Lower lobe of right lung (tissue), 2 donors: ENCODE measurements around the gene APOBEC3F. TPM values are rescaled to one million over a fixed set of nuclear protein-coding genes. Genes with fewer than 3 reads are reported as not detected.
A peak's percentile ranks its signal among the peaks of the same experiment; 100 is the strongest.
"Not testable (repeated sequence)": the region's sequence is repeated elsewhere in the genome, so short reads cannot be mapped to it uniquely, and the experiment has no call there.

ENCODE experiments used
- ATAC-seq, 2 donors: fragments of 200-7000 bp; cut with Tn5 transposase; one replicate each; pipeline ENCODE4 v1.9.1; 2020 to 2022; ENCODE audit warnings: mild to moderate bottlenecking in 2 of 2, moderate library complexity in 2 of 2
- DNase-seq: peaks from one replicate; pipeline ENCODE4 v3.0.0-alpha.2; 2020
- H3K27ac ChIP-seq: fragments of 200-600 bp; one replicate; pipeline ENCODE4 v1.8.0; 2022
- H3K27me3 ChIP-seq: fragments of 200-600 bp; one replicate; pipeline ENCODE4 v1.8.0; 2022; ENCODE audit warnings: low read depth
- H3K36me3 ChIP-seq: fragments of 200-600 bp; one replicate; pipeline ENCODE4 v1.8.0; 2022; ENCODE audit warnings: mild to moderate bottlenecking
- H3K4me1 ChIP-seq: fragments of 200-600 bp; one replicate; pipeline ENCODE4 v1.8.0; 2022
- H3K4me3 ChIP-seq: fragments of 200-600 bp; one replicate; pipeline ENCODE4 v1.8.0; 2022; ENCODE audit warnings: mild to moderate bottlenecking
- H3K9me3 ChIP-seq: fragments of 200-600 bp; one replicate; pipeline ENCODE4 v1.8.0; 2022
- CTCF ChIP-seq: fragments of 200-600 bp; IDR thresholded peaks from one replicate; pipeline ENCODE4 v1.8.0; 2022; ENCODE audit warnings: antibody characterized with exemption, mild to moderate bottlenecking
- intact Hi-C: fragments of 100-400 bp; cut with DNase I; formaldehyde crosslinking; loops from one replicate; pipeline ENCODE4 v1.11.0; 2022
- total RNA-seq: library from RNA; stranded (reverse); fragmentation: NEBNext Ultra II Directional; extraction: Animal tissue kit (Norgen Biotek cat#: 25700); gene quantifications from one replicate; pipeline ENCODE4 v1.2.1, GENCODE V29; 2021
- donor health status: DM: no; HTN: yes; CAD: no; lungs with severe emphysema.

The APOBEC3F gene
- total RNA-seq, 1 donor from 2014 or later, result 9.5 TPM

- no peak for TF ChIP-seq CTCF
- Histone ChIP-seq H3K4me3 (peak overlapping the region; percentile 63), H3K9me3 (no peaks in the 10 kb centered on the region), H3K27ac (no peak overlapping the region), H3K27me3 (no peaks in the 10 kb centered on the region), H3K36me3 (peaks cover 19% of the 10 kb centered on the region), H3K4me1 (peaks cover 12% of the 10 kb centered on the region)
- intact Hi-C loops, result no loop called here
- ATAC-seq (no peak), DNase-seq (no peak)
Measured at GRCh38 chr22:39078329-39078728, 37.7 kb downstream of the APOBEC3F start.

GRCh38 chr22:39079054-39079637 lies 38.5 kb downstream of the APOBEC3F start:
- DNase-seq, H3K27me3 ChIP-seq, intact Hi-C loops, ATAC-seq, H3K9me3 ChIP-seq, H3K27ac ChIP-seq, H3K4me3 ChIP-seq: not testable (repeated sequence)
- Histone ChIP-seq H3K36me3 (peaks cover 19% of the 10 kb centered on the region), H3K4me1 (peaks cover 12% of the 10 kb centered on the region)

- Histone ChIP-seq H3K27ac (no peak overlapping the region), H3K9me3 (no peaks in the 10 kb centered on the region), H3K36me3 (peaks cover 19% of the 10 kb centered on the region), H3K4me1 (peaks cover 12% of the 10 kb centered on the region), H3K27me3 (no peaks in the 10 kb centered on the region), H3K4me3 (no peak overlapping the region)
- no peak for ATAC-seq
- intact Hi-C loops, result no loop called here
- no peak for TF ChIP-seq CTCF
- peak; percentile 11 for DNase-seq
Measured at GRCh38 chr22:39080052-39080762, 39.5 kb downstream of the APOBEC3F start.

- no peak for TF ChIP-seq CTCF
- no peak overlapping the region for H3K4me3 ChIP-seq
- H3K36me3 ChIP-seq, result peaks cover 19% of the 10 kb centered on the region
- intact Hi-C loops, result no loop called here
- H3K9me3 ChIP-seq, result no peaks in the 10 kb centered on the region
- DNase-seq, result peak; percentile 14
- peaks cover 12% of the 10 kb centered on the region for H3K4me1 ChIP-seq
- no peaks in the 10 kb centered on the region for H3K27me3 ChIP-seq
- no peak for ATAC-seq
- H3K27ac ChIP-seq, result no peak overlapping the region
Measured at GRCh38 chr22:39081016-39081415, 40.4 kb downstream of the APOBEC3F start.

- TF ChIP-seq CTCF, result no peak
- no peak overlapping the region for H3K4me3 ChIP-seq
- ATAC-seq, result no peak
- no peaks in the 10 kb centered on the region for H3K27me3 ChIP-seq
- no peaks in the 10 kb centered on the region for H3K9me3 ChIP-seq
- H3K27ac ChIP-seq, result no peak overlapping the region
- peaks cover 19% of the 10 kb centered on the region for H3K36me3 ChIP-seq
- intact Hi-C loops, result no loop called here
- peaks cover 12% of the 10 kb centered on the region for H3K4me1 ChIP-seq
- DNase-seq, result peak; percentile 27
Measured at GRCh38 chr22:39081598-39081997, 40.9 kb downstream of the APOBEC3F start.
